HepG2 (cell line): ENCODE data around the gene SLC7A8. TPM values are rescaled to one million over a fixed set of nuclear protein-coding genes. Genes with fewer than 3 reads are reported as not detected.

Source experiments
- ATAC-seq: fragments of 200-7000 bp; cut with Tn5 transposase; 3 replicates; pipeline ENCODE4 v1.9.1; 2020; ENCODE audit warnings: mild to moderate bottlenecking, moderate library complexity
- BruUV-seq: library from RNA; stranded (reverse); fragments of 400-500 nt; replicated peaks from 2 replicates; lab custom pipeline; 2021; lab: Mats Ljungman, UMichigan
- CTCF ChIA-PET: fragments of 300-600 bp; formaldehyde crosslinking; extraction: SDS; loops from one replicate; lab custom pipeline; 2021; ENCODE audit warnings: low total read pairs, inconsistent platforms, low intra/inter-chr PET ratio; lab: Yijun Ruan, JAX
- POLR2A ChIA-PET: fragments of 350-600 bp; sonication (Branson Sonifier 250); formaldehyde crosslinking; loops from one replicate; lab custom pipeline; 2020; ENCODE audit warnings: antibody characterized with exemption, inconsistent platforms; lab: Yijun Ruan, JAX
- DNase-seq: peaks from one replicate; pipeline ENCODE4 v3.0.0-alpha.2; 2015; ENCODE audit warnings: low spot score
- FAIRE-seq: peaks from 3 replicates; lab custom pipeline; 2011; peaks lifted over from hg19 to GRCh38; lab: Jason Lieb, UNC
- H2AFZ ChIP-seq: one replicate; pipeline ENCODE4 v1.6.1; 2011; ENCODE audit warnings: low read length, inconsistent platforms
- H3K27ac ChIP-seq: fragments of 300-600 bp; 3 replicates; pipeline ENCODE4 v1.8.0; 2011; ENCODE audit warnings: mixed run types, mild to moderate bottlenecking, mixed read lengths, low read length, inconsistent platforms; ENCODE audit not compliant: insufficient read depth; ENCODE audit errors: extremely low read length
- H3K27me3 ChIP-seq, 2 experiments: fragments of 200-600 bp in 1 of 2; 2 replicates in 1 of 2; 3 replicates in 1 of 2; pipeline versions ENCODE4 v1.6.0 to v1.8.0; 2011; ENCODE audit warnings: low read length in 2 of 2, mild to moderate bottlenecking in 2 of 2, moderate library complexity in 2 of 2, inconsistent platforms in 1 of 2; ENCODE audit not compliant: insufficient read depth in 2 of 2, control insufficient read depth in 1 of 2
- H3K36me3 ChIP-seq, 2 experiments: fragments of 200-600 bp in 1 of 2; replicated peaks in 1 of 2; 2 replicates in 1 of 2; 3 replicates in 1 of 2; pipeline versions ENCODE4 v1.5.1 to v1.8.0; 2011; ENCODE audit warnings: low read length in 2 of 2, inconsistent platforms in 1 of 2; ENCODE audit not compliant: insufficient read depth in 2 of 2, control insufficient read depth in 1 of 2
- H3K4me1 ChIP-seq: 2 replicates; pipeline ENCODE4 v1.5.1; 2012; ENCODE audit warnings: low read length, inconsistent platforms; ENCODE audit not compliant: insufficient read depth
- H3K4me2 ChIP-seq: 2 replicates; pipeline ENCODE4 v1.6.0; 2011; ENCODE audit warnings: low read depth, low read length, inconsistent platforms
- H3K4me3 ChIP-seq, 3 experiments: fragments of 200-600 bp in 1 of 3; sonication (generic), shearing (Covaris generic) in 1 of 3; replicated peaks in 1 of 3; 2 replicates each; pipeline ENCODE4 v1.5.1; 2011 to 2016; ENCODE audit warnings: low read length in 3 of 3, inconsistent platforms in 2 of 3, low read depth in 2 of 3, mild to moderate bottlenecking in 2 of 3, control low read depth in 1 of 3, mixed read lengths in 1 of 3; ENCODE audit not compliant: insufficient read depth in 1 of 3
- H3K79me2 ChIP-seq: one replicate; pipeline ENCODE4 v1.6.1; 2011; ENCODE audit warnings: low read length, inconsistent platforms; ENCODE audit not compliant: insufficient read depth
- H3K9ac ChIP-seq: 2 replicates; pipeline ENCODE4 v1.6.0; 2011; ENCODE audit warnings: mild to moderate bottlenecking, low read depth, low read length, inconsistent platforms; ENCODE audit not compliant: insufficient read depth
- H3K9me3 ChIP-seq: 2 replicates; pipeline ENCODE4 v1.5.1; 2012; ENCODE audit warnings: mild to moderate bottlenecking, low read length
- H4K20me1 ChIP-seq: 2 replicates; pipeline ENCODE4 v1.6.0; 2011; ENCODE audit warnings: inconsistent platforms, mild to moderate bottlenecking, low read length, moderate library complexity; ENCODE audit not compliant: insufficient read depth
- EED ChIP-seq: sonication (generic); formaldehyde crosslinking; IDR thresholded peaks from 2 replicates; pipeline ENCODE4 v1.5.0; 2020; ENCODE audit warnings: mild to moderate bottlenecking, missing genetic modification reagents
- FOXM1 ChIP-seq: sonication (generic); formaldehyde crosslinking; IDR thresholded peaks from 2 replicates; pipeline ENCODE4 v1.5.0; 2020; ENCODE audit warnings: missing genetic modification reagents
- HCFC1 ChIP-seq: fragments of 150-350 bp; IDR thresholded peaks from 2 replicates; pipeline ENCODE4 v1.6.1; 2014; ENCODE audit warnings: low read depth, low read length
- TBX2 ChIP-seq: sonication (generic); formaldehyde crosslinking; IDR thresholded peaks from 2 replicates; pipeline ENCODE4 v1.5.0; 2020; ENCODE audit warnings: missing genetic modification reagents, mild to moderate bottlenecking, borderline replicate concordance
- ZIK1 ChIP-seq: sonication (generic); formaldehyde crosslinking; IDR thresholded peaks from 2 replicates; pipeline ENCODE4 v1.5.0; 2020; ENCODE audit warnings: mild to moderate bottlenecking, low read depth, missing genetic modification reagents, borderline replicate concordance
- ZNF605 ChIP-seq: sonication (generic); formaldehyde crosslinking; IDR thresholded peaks from 2 replicates; pipeline ENCODE4 v1.8.0; 2022; ENCODE audit warnings: mild to moderate bottlenecking, missing genetic modification reagents
- WGBS: methylation state at CpG from one replicate; pipeline ENCODE4 v1.1.6; 2017; ENCODE audit warnings: low lambda C conversion rate; 5-methylcytosine and 5-hydroxymethylcytosine counted together
- in situ Hi-C: cut with HindIII; loops from 2 replicates; pipeline ENCODE4 v1.10.0; 2017; ENCODE audit warnings: low pct_unique_long_range_greater_than_20kb; ENCODE audit not compliant: extremely low pct_ligation_motif_present
- intact Hi-C: fragments of 100-400 bp; cut with micrococcal nuclease; formaldehyde crosslinking; loops from one replicate; pipeline ENCODE4 v1.10.0; 2022; ENCODE audit not compliant: unreplicated experiment
- polyA plus RNA-seq, 8 experiments: library from polyadenylated mRNA; depleted of rRNA in 3 of 8; stranded (reverse) in 7 of 8; unstranded in 1 of 8; fragments of >200 nt; fragmentation: Illumina TruSeq in 4 of 8; extraction: Trizol in 4 of 8; gene quantifications; 2 replicates each; pipeline versions ENCODE4 v1.2.1 to v1.2.3, GENCODE V29; 2011 to 2016; ENCODE audit warnings: low read depth in 4 of 8, missing spikeins in 1 of 8, mixed read lengths in 1 of 8; ENCODE audit not compliant: insufficient read depth in 1 of 8
- total RNA-seq, 5 experiments: library from RNA; depleted of rRNA; stranded (reverse); fragments of >200 nt; fragmentation: Illumina TruSeq; extraction: Trizol; gene quantifications; 2 replicates each; pipeline ENCODE4 v1.2.3, GENCODE V29; 2016; ENCODE audit warnings: low read depth in 1 of 5
- TF ChIP-seq, protein P1 (sequence below): sonication (generic); formaldehyde crosslinking; IDR thresholded peaks from 2 replicates; pipeline ENCODE4 v1.4.0; 2020; ENCODE audit warnings: mild to moderate bottlenecking, missing genetic modification reagents

Gene SLC7A8
- total and polyA plus RNA-seq, 2 of the 13 experiments (the other 11 are each of a cell fraction or from before 2014, with no cell fraction given), result 0.25 TPM; not detected in 1

- Histone ChIP-seq H3K9ac (no peak overlapping the region), H3K36me3 (peaks cover 12 to 24% of the 10 kb centered on the region in 2 experiments), H3K79me2 (peaks cover 19% of the 10 kb centered on the region), H3K4me2 (no peak overlapping the region), H3K27me3 (peaks cover 8 to 45% of the 10 kb centered on the region in 2 experiments), H3K9me3 (no peaks in the 10 kb centered on the region), H3K4me3 (no peak overlapping the region), H3K4me1 (peaks cover 47% of the 10 kb centered on the region), H3K27ac (no peak overlapping the region), H4K20me1 (no peaks in the 10 kb centered on the region; the same call in 1 of the 2 replicates)
- ChIA-PET POLR2A (interaction anchor here (0.8 kb wide), 1 partner anchor 94 kb away, joined by 3 read pairs; no protein-coding TSS in a partner anchor), CTCF (no interaction called here)
- no peak for DNase-seq
- 40% methylated on average over 6 of the region's 6 CpGs for WGBS
- no TSS peak for BruUV-seq
- FAIRE-seq, result no peak
- ATAC-seq, result peak; percentile 3; the same call in 2 of the 3 replicates
- in situ Hi-C loops, result no loop called here
- 0 out of 2 replicates have a peak, but pooled peaks have one; percentile 36 for TF ChIP-seq ZNF605 (CRISPR knock-in tag)
- TF ChIP-seq ZIK1 (CRISPR knock-in tag), result 0 out of 2 replicates have a peak, but pooled peaks have one; percentile 52
- TF ChIP-seq TBX2 (CRISPR knock-in tag), result 0 out of 2 replicates have a peak, but pooled peaks have one; percentile 18
- no peak for TF ChIP-seq FOXM1 (CRISPR knock-in tag)
- TF ChIP-seq EED (CRISPR knock-in tag), result 0 out of 2 replicates have a peak, but pooled peaks have one; percentile 25
- TF ChIP-seq, protein P1, sequence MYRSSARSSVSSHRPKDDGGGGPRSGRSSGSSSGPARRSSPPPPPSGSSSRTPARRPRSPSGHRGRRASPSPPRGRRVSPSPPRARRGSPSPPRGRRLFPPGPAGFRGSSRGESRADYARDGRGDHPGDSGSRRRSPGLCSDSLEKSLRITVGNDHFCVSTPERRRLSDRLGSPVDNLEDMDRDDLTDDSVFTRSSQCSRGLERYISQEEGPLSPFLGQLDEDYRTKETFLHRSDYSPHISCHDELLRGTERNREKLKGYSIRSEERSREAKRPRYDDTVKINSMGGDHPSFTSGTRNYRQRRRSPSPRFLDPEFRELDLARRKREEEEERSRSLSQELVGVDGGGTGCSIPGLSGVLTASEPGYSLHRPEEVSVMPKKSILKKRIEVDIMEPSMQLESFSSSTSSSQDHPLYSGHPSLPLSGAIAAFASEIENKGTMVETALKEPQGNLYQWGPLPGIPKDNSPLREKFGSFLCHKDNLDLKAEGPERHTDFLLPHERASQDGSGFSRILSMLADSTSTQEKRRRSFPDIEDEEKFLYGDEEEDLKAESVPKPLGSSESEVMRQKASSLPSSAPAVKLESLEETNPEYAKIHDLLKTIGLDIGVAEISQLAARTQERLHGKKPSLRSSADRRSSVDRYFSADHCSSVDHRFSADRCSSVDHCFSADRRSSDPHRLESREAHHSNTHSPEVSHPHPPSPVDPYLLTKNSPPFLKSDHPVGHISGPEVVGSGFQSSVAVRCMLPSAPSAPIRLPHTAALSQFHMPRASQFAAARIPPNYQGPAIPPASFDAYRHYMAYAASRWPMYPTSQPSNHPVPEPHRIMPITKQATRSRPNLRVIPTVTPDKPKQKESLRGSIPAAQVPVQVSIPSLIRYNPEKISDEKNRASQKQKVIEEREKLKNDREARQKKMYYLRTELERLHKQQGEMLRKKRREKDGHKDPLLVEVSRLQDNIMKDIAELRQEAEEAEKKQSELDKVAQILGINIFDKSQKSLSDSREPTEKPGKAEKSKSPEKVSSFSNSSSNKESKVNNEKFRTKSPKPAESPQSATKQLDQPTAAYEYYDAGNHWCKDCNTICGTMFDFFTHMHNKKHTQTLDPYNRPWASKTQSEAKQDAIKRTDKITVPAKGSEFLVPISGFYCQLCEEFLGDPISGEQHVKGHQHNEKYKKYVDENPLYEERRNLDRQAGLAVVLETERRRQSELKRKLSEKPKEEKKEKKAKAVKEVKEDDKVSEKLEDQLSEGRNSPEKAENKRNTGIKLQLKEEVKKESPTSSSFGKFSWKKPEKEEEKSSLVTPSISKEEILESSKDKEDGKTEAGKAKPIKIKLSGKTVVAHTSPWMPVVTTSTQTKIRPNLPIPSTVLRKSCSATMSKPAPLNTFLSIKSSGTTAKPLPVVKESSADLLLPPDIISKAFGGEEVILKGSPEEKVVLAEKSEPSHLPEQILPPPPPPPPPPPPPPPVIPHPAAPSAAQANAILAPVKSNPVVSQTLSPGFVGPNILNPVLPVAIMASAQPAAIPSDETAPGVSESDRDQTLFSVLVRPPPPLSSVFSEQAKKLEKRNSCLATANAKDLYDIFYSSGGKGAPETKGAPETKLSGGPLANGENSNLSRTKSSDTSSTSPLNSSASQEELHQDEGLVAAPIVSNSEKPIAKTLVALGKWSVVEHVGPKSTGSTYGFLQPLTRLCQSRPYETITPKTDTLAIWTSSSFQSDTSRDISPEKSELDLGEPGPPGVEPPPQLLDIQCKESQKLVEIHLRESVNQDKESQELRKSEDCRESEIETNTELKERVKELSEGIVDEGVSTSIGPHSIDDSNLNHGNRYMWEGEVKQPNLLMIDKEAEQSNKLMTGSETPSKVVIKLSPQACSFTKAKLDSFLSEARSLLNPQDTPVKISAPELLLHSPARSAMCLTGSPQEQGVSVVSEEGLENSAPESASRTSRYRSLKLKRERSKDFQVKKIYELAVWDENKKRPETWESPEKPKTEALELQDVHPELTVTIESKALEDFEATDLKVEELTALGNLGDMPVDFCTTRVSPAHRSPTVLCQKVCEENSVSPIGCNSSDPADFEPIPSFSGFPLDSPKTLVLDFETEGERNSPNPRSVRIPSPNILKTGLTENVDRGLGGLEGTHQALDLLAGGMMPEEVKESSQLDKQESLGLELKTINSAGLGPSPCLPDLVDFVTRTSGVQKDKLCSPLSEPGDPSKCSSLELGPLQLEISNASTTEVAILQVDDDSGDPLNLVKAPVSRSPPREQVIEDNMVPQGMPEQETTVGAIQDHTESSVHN (CRISPR knock-in tag), result no peak
- TF ChIP-seq HCFC1, result 0 out of 2 replicates have a peak, but pooled peaks have one; percentile 7
- TF ChIP-seq, all 625 proteins: peak for 5
- intact Hi-C loops, result no loop called here
- no peak overlapping the region for H2AFZ ChIP-seq
Observed at GRCh38 chr14:23101213-23101970, 82.1 kb downstream of the SLC7A8 start.
